HepG2 (cell line): ENCODE results near the gene POC1B. TPM values are rescaled to one million over a fixed set of nuclear protein-coding genes. Genes with fewer than 3 reads are reported as not detected.

Source experiments
- FIP1L1 ChIP-seq: fragments of 200-400 bp; formaldehyde crosslinking; IDR thresholded peaks from 2 replicates; pipeline ENCODE4 v1.6.1; 2018; ENCODE audit warnings: low read depth, mild to moderate bottlenecking, low read length, moderate library complexity, borderline replicate concordance; ENCODE audit not compliant: insufficient read depth
- FOXJ3 ChIP-seq: sonication (generic); formaldehyde crosslinking; IDR thresholded peaks from 2 replicates; pipeline ENCODE4 v1.4.0; 2020; ENCODE audit warnings: missing genetic modification reagents, mild to moderate bottlenecking, borderline replicate concordance
- GPBP1L1 ChIP-seq: sonication (generic); formaldehyde crosslinking; IDR thresholded peaks from 2 replicates; pipeline ENCODE4 v1.5.0; 2020; ENCODE audit warnings: mild to moderate bottlenecking, missing genetic modification reagents
- HNRNPL ChIP-seq: fragments of 200-400 bp; formaldehyde crosslinking; IDR thresholded peaks from 2 replicates; pipeline ENCODE4 v1.6.1; 2017; ENCODE audit warnings: mild to moderate bottlenecking, low read depth, low read length
- KAT2B ChIP-seq: fragments of 150-350 bp; IDR thresholded peaks from 2 replicates; pipeline ENCODE4 v1.6.1; 2014; ENCODE audit warnings: low read depth, low read length, borderline replicate concordance
- MTF2 ChIP-seq: sonication (generic); formaldehyde crosslinking; IDR thresholded peaks from 2 replicates; pipeline ENCODE4 v1.5.0; 2020; ENCODE audit warnings: missing genetic modification reagents, borderline replicate concordance
- PCBP2 ChIP-seq: fragments of 200-400 bp; formaldehyde crosslinking; optimal IDR thresholded peaks from 2 replicates; pipeline ENCODE3; 2018; ENCODE audit warnings: low read length, low read depth; ENCODE audit not compliant: poor library complexity, severe bottlenecking
- RFX5 ChIP-seq: IDR thresholded peaks from 2 replicates; pipeline ENCODE4 v1.6.1; 2011; ENCODE audit warnings: low read depth, low read length, improper control_type of control experiment
- SIX4 ChIP-seq: sonication (generic); formaldehyde crosslinking; IDR thresholded peaks from 2 replicates; pipeline ENCODE4 v1.4.0; 2020; ENCODE audit warnings: missing genetic modification reagents
- SP2 ChIP-seq: sonication (generic); formaldehyde crosslinking; IDR thresholded peaks from 2 replicates; pipeline ENCODE4 v1.5.1; 2020; ENCODE audit warnings: mild to moderate bottlenecking, missing genetic modification reagents
- SSRP1 ChIP-seq: IDR thresholded peaks from 2 replicates; pipeline ENCODE4 v1.6.1; 2016; ENCODE audit warnings: control low read depth
- TAF1 ChIP-seq: sonication (generic); formaldehyde crosslinking; IDR thresholded peaks from 2 replicates; pipeline ENCODE4 v1.4.0; 2020; ENCODE audit warnings: missing genetic modification reagents
- TCF12 ChIP-seq, 2 experiments: fragments of 450-650 bp in 1 of 2; sonication (generic) in 1 of 2; formaldehyde crosslinking in 1 of 2; IDR thresholded peaks; 2 replicates each; pipeline versions ENCODE4 v1.6.1 to v1.8.0; 2017 to 2022; ENCODE audit warnings: antibody characterized with exemption in 1 of 2, mild to moderate bottlenecking in 1 of 2, missing genetic modification reagents in 1 of 2, moderate library complexity in 1 of 2
- ZKSCAN8 ChIP-seq: IDR thresholded peaks from 2 replicates; pipeline ENCODE4 v1.6.1; 2016; ENCODE audit warnings: borderline replicate concordance, missing genetic modification reagents, missing compliant biosample characterization
- ZNF143 ChIP-seq: sonication (generic); formaldehyde crosslinking; IDR thresholded peaks from 2 replicates; pipeline ENCODE4 v1.4.0; 2020; ENCODE audit warnings: missing genetic modification reagents
- ZNF563 ChIP-seq: sonication (generic); formaldehyde crosslinking; IDR thresholded peaks from 2 replicates; pipeline ENCODE4 v1.8.0; 2022; ENCODE audit warnings: mild to moderate bottlenecking, moderate library complexity, missing genetic modification reagents
- ZNF644 ChIP-seq: IDR thresholded peaks from 2 replicates; pipeline ENCODE4 v1.6.1; 2016; ENCODE audit warnings: low read depth
- ZNF776 ChIP-seq: sonication (generic); formaldehyde crosslinking; IDR thresholded peaks from 2 replicates; pipeline ENCODE4 v1.4.0; 2020; ENCODE audit warnings: mild to moderate bottlenecking, missing genetic modification reagents
- ZNF816 ChIP-seq: sonication (generic); formaldehyde crosslinking; IDR thresholded peaks from 2 replicates; pipeline ENCODE4 v1.8.0; 2022; ENCODE audit warnings: missing genetic modification reagents, mild to moderate bottlenecking, borderline replicate concordance
- ZNF83 ChIP-seq: sonication (generic); formaldehyde crosslinking; IDR thresholded peaks from 2 replicates; pipeline ENCODE4 v1.4.0; 2020; ENCODE audit warnings: missing genetic modification reagents, mild to moderate bottlenecking, borderline replicate concordance
- ZNF839 ChIP-seq: sonication (generic); formaldehyde crosslinking; IDR thresholded peaks from 2 replicates; pipeline ENCODE4 v1.4.0; 2020; ENCODE audit warnings: missing genetic modification reagents, mild to moderate bottlenecking, borderline replicate concordance
- ZSCAN29 ChIP-seq: sonication (generic); formaldehyde crosslinking; conservative IDR thresholded peaks from 2 replicates; pipeline ENCODE4 v1.4.0; 2020; ENCODE audit warnings: mild to moderate bottlenecking, missing genetic modification reagents
- ZSCAN31 ChIP-seq: sonication (generic); formaldehyde crosslinking; IDR thresholded peaks from 2 replicates; pipeline ENCODE4 v1.5.0; 2020; ENCODE audit warnings: low read depth, mild to moderate bottlenecking, missing genetic modification reagents
- polyA plus RNA-seq, 8 experiments: library from polyadenylated mRNA; depleted of rRNA in 3 of 8; stranded (reverse) in 7 of 8; unstranded in 1 of 8; fragments of >200 nt; fragmentation: Illumina TruSeq in 4 of 8; extraction: Trizol in 4 of 8; gene quantifications; 2 replicates each; pipeline versions ENCODE4 v1.2.1 to v1.2.3, GENCODE V29; 2011 to 2016; ENCODE audit warnings: low read depth in 4 of 8, missing spikeins in 1 of 8, mixed read lengths in 1 of 8; ENCODE audit not compliant: insufficient read depth in 1 of 8
- total RNA-seq, 5 experiments: library from RNA; depleted of rRNA; stranded (reverse); fragments of >200 nt; fragmentation: Illumina TruSeq; extraction: Trizol; gene quantifications; 2 replicates each; pipeline ENCODE4 v1.2.3, GENCODE V29; 2016; ENCODE audit warnings: low read depth in 1 of 5
- TF ChIP-seq, protein P1 (sequence below): sonication (generic); formaldehyde crosslinking; IDR thresholded peaks from 2 replicates; pipeline ENCODE4 v1.4.0; 2020; ENCODE audit warnings: mild to moderate bottlenecking, missing genetic modification reagents
- TF ChIP-seq, protein P2 (sequence below): IDR thresholded peaks from 2 replicates; pipeline ENCODE4 v1.6.1; 2018; ENCODE audit warnings: missing genetic modification reagents, mild to moderate bottlenecking, missing compliant biosample characterization
- TF ChIP-seq, protein P3 (sequence below): sonication (generic); formaldehyde crosslinking; IDR thresholded peaks from 2 replicates; pipeline ENCODE4 v1.4.0; 2020; ENCODE audit warnings: missing genetic modification reagents

POC1B gene
- total and polyA plus RNA-seq, 2 of the 13 experiments (the other 11 are each of a cell fraction or from before 2014, with no cell fraction given), result 9.3 to 11.0 TPM

- TF ChIP-seq ZNF563 (CRISPR knock-in tag) (no peak), ZSCAN31 (no peak), ZSCAN29 (0 out of 2 replicates have a peak, but pooled peaks have one; percentile 40), KAT2B (no peak), ZNF816 (CRISPR knock-in tag) (no peak), ZKSCAN8 (CRISPR knock-in tag) (no peak), MTF2 (CRISPR knock-in tag) (no peak), ZNF776 (CRISPR knock-in tag) (peak; percentile 52; the same call in 1 of the 2 replicates), RFX5 (no peak), ZNF83 (CRISPR knock-in tag) (0 out of 2 replicates have a peak, but pooled peaks have one; percentile 77), ZNF143 (CRISPR knock-in tag) (peak; percentile 64), GPBP1L1 (CRISPR knock-in tag) (no peak), TAF1 (peak; percentile 51; the same call in 1 of the 2 replicates), HNRNPL (no peak), FOXJ3 (CRISPR knock-in tag) (peak; percentile 60; the same call in 1 of the 2 replicates), TCF12 (IDR thresholded peaks at IDR 0.05) (no peak), TCF12 (CRISPR knock-in tag; IDR thresholded peaks at IDR 0.05) (peak; percentile 62; the same call in 1 of the 2 replicates), ZNF644 (no peak), ZNF839 (peak; percentile 89), PCBP2 (no peak), SSRP1 (no peak), SIX4 (CRISPR knock-in tag) (no peak; the same call in 1 of the 2 replicates), SP2 (CRISPR knock-in tag) (no peak), FIP1L1 (no peak)
- TF ChIP-seq, protein P1, sequence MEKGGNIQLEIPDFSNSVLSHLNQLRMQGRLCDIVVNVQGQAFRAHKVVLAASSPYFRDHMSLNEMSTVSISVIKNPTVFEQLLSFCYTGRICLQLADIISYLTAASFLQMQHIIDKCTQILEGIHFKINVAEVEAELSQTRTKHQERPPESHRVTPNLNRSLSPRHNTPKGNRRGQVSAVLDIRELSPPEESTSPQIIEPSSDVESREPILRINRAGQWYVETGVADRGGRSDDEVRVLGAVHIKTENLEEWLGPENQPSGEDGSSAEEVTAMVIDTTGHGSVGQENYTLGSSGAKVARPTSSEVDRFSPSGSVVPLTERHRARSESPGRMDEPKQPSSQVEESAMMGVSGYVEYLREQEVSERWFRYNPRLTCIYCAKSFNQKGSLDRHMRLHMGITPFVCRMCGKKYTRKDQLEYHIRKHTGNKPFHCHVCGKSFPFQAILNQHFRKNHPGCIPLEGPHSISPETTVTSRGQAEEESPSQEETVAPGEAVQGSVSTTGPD (CRISPR knock-in tag), result 0 out of 2 replicates have a peak, but pooled peaks have one; percentile 30
- TF ChIP-seq, protein P2, sequence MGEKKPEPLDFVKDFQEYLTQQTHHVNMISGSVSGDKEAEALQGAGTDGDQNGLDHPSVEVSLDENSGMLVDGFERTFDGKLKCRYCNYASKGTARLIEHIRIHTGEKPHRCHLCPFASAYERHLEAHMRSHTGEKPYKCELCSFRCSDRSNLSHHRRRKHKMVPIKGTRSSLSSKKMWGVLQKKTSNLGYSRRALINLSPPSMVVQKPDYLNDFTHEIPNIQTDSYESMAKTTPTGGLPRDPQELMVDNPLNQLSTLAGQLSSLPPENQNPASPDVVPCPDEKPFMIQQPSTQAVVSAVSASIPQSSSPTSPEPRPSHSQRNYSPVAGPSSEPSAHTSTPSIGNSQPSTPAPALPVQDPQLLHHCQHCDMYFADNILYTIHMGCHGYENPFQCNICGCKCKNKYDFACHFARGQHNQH (CRISPR knock-in tag), result peak; percentile 59
- TF ChIP-seq, protein P3, sequence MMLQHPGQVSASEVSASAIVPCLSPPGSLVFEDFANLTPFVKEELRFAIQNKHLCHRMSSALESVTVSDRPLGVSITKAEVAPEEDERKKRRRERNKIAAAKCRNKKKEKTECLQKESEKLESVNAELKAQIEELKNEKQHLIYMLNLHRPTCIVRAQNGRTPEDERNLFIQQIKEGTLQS (CRISPR knock-in tag), result no peak
Observed at GRCh38 chr12:89525824-89526770, at the start of gene POC1B (continued).
